ENCODE measurements around the gene IL4I1.

GRCh38 chr19:49887665-49888509 is 8.8 kb downstream of the IL4I1 start:
- no peak for TF ChIP-seq POLR2A (IDR thresholded peaks at IDR 0.05)
- TF ChIP-seq, protein P1, sequence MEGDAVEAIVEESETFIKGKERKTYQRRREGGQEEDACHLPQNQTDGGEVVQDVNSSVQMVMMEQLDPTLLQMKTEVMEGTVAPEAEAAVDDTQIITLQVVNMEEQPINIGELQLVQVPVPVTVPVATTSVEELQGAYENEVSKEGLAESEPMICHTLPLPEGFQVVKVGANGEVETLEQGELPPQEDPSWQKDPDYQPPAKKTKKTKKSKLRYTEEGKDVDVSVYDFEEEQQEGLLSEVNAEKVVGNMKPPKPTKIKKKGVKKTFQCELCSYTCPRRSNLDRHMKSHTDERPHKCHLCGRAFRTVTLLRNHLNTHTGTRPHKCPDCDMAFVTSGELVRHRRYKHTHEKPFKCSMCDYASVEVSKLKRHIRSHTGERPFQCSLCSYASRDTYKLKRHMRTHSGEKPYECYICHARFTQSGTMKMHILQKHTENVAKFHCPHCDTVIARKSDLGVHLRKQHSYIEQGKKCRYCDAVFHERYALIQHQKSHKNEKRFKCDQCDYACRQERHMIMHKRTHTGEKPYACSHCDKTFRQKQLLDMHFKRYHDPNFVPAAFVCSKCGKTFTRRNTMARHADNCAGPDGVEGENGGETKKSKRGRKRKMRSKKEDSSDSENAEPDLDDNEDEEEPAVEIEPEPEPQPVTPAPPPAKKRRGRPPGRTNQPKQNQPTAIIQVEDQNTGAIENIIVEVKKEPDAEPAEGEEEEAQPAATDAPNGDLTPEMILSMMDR (IDR thresholded peaks at IDR 0.05 in 8 of 11, conservative IDR thresholded peaks at IDR 0.05 in 3 of 11) = no peak
